GM18511 (cell line): Measurements from ENCODE around the gene SLC7A9.

Source experiments
- ATAC-seq: cut with Tn5 transposase; IDR thresholded peaks from one replicate; pipeline ENCODE4 v1.9.1; 2021; ENCODE audit warnings: mild to moderate bottlenecking, moderate library complexity; ENCODE audit not compliant: unreplicated experiment

Gene SLC7A9

GRCh38 chr19:32869369-32869965 lies at the start of gene SLC7A9:
Gene SLC7A9, minus strand, starts transcription at chr19:32869767. Its CDS starts 1,233 bp downstream, at chr19:32868534.
- no peak for ATAC-seq

DNA sequence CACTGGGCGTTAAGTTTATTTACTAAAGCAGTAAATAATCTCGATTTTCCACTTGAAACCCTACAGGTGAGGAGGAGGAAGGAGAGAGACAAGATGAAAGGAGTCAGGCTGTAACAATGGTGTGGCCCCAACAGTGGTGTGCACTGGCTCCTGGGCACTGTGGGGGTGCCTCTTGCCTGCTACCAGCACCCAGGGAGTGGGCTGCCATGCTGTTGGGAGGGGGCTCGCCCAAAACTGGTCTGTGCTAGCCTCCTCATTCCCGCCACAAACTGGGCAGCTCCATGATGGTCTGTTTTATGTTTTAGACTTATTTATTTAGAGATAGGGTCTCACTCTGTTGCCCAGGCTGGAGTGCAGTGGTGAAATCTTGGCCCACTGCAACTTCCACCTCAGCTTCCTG lies 49.8 kb upstream of the SLC7A9 start:
- ATAC-seq: no peak

- ATAC-seq: no peak
Measured at GRCh38 chr19:32917616-32917996, 48.0 kb upstream of the SLC7A9 start.

DNA sequence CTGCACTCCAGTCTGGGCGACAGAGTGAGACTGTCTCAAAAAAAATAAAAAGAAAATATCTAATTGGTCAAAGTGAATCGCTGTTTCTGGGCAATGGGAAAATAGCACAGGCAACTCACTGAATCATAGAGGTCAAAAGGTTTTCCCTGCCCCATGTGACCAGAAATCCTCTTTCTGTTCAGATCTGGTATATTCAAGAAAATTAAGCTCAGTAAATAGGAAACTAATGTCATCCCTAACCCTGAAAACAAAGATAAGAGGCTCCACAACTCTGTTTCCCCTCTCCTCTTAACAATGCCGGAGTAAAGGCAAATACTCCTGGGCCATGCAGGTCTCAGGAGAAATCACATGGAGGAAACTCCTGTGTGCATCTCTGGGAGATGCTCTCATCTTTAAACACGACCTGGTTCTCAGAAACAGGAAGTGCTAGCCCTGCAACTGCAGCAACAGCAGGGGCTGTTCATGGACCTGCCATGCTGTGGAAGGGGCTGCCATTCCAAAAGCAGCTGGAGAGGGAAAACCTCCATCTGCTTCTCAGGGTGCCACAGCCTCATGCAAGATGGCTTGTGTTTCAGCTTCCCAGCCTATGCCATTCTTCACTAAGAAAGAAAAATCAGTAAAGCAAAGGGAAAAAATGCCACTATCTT lies 47.5 kb upstream of the SLC7A9 start:
- no peak for ATAC-seq

DNA sequence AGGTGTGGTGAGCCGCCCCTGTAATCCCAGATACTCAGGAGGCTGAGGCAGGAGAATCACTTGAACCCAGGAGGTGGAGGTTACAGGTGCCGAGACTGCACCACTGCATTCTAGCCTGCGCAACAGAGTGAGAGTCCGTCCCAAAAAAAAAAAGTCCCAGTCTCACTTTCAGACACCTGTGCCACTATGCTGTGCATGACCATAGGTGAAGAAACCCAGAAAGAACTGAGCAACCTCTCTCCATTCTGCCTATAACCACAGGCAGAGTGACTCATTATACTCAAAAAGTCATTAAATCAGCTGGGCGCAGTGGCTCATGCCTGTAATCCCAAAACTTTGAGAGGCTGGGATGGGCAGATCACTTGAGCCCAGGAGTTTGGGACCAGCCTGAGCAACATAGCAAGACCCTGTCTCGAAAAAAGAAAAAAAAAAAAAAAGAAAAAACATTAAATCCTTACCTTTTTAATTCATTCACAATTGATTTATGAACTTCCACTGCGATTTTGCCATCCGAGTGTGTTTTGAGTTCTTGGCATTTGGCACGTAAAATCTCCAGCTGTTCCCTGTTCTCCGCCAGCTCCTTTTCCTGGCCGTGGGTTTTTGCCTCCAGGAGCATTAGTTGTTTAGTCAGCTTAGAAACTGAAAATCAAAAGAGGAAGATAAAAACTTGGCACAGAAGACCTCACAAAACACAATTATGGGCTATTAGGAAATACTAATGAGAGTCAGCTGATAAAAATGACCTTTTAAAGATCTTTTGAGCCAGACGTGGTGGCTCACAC lies 45.5 kb upstream of the SLC7A9 start:
- ATAC-seq: no peak

DNA sequence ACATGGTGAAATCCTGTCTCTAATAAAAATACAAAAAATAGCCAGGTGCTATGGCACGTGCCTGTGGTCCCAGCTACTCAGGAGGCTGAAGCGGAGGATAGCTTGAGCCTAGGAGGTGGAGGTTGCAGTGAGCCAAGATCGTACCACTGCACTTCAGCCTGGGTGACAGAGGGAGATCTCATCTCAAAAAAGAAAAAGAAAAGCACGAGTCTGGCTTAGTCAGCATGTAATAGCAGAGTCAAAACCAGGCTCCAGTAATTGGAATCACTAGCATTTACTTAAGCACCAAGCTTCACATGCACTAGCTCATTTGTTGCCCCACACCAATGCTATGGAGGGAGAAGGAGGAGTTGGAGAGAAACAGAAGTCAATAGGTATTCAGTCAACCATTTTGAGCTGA lies 41.9 kb upstream of the SLC7A9 start:
- ATAC-seq: no peak

DNA sequence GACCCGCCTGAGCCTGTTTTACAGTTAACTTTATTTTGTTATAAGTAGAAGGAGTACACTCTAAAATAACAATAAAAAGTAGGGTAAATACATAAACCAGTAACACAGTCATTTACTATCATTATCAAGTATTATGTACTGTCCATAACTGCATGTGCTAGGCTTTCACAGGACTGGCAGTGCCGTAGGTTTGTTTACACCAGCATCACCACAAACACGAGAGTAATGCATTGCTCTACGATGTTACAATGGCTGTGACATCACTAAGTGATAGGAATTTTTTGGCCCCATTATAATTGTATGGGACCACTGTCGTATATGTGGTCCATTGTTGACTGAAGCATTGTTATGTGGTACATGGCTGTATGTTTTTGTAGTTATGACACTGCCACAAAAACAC lies 41.3 kb upstream of the SLC7A9 start:
- ATAC-seq: no peak

DNA sequence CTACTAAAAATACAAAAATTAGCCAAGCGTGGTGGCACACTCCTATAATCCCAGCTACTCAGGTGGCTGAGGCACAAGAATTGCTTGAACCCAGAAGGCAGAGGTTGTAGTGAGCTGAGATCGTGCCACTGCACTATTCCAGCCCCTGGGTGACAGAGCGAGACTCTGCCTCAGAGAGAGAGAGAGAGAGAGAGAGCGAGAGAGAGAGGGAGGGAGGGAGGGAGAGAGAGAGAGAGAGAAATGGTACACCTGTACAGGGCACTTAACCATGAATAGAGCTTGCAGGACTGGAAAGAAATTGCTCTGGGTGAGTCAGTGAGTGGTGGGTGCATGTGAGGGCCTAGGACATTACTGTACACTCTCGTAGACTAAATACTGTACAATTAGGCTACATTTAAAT lies 40.5 kb upstream of the SLC7A9 start:
- no peak for ATAC-seq

DNA sequence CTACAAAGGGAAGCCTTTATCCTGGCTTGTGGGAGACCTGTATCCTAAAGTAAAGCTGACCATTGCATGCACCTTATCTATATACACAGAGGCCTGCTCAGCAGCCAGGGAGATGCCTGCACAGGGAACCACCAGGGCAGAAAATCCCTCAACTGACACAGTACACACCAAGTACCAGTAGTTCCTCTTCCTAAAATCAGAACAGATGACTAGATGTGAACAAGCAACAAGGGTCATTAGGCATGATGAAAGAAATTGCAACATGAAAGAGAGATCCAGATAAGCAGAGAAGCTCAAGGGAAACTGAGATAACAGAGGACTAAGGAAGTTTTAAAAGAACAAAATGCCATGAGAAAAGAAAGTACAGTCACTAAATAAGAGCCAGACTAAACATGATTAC lies 39.7 kb upstream of the SLC7A9 start:
- no peak for ATAC-seq

GRCh38 chr19:32908641-32909190 lies 39.1 kb upstream of the SLC7A9 start:
- ATAC-seq: no peak

GRCh38 chr19:32902448-32902847 lies 32.9 kb upstream of the SLC7A9 start:
- ATAC-seq: no peak

DNA sequence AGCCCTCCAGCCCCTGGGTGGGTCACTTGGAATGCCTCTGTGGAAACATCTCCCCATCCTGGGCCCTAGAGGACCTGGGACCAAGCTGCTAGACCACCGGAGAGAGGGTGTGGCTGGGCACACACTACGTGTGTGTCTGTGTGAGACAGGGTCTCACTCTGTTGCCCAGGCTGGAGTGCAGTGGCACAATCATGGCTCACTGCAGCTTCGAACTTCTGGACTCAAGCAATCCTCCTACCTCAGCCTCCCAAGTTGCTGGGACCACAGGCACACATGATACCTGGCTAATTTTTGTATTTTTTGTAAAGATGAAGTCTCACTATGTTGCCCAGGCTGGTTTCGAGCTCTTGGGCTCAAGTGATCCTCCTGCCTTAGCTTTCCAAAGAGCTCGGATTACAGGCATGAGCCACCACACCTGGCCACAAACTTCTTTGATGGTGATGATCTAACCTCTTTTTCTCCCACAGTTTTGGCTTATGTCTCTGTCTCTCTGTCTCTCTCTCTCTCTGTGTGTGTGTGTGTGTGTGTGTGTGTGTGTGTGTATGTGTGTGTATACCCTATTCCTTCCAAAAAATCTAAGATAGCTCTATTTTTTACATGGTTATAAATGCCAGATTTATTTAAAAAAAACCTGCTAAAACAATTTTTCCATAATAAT lies 32.1 kb upstream of the SLC7A9 start:
- no peak for ATAC-seq

DNA sequence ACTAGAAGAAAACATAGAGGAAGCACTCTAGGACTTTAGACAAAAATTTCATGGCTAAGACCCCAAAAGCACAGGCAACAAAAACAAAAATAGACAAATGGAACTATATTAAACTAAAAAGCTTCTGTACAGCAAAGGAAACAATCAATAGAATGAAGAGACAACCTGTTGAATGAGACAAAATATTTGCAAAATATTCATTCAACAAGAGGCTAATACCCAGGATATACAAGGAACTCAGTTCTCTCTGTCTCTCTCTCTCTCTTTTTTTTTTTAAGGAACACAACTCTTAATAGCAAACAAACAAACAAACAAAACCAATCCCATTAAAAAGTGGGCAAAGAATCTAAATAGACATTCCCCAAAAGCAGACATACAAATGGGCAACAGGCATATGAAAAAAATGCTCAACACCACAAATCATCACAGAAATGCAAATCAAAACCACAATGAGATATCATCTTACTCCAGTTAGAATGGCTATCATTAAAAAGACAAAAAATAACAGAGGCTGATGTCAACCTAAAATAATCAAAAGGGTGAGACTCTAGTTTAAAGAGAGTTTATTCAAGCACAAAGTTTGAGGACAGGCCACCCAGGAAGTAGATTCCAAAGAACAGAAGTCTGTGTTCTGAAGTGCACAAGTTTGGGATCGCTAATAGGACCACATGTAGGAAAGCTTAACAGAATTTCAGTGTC lies 27.1 kb upstream of the SLC7A9 start:
- no peak for ATAC-seq

- ATAC-seq: peak; percentile 86
Measured at GRCh38 chr19:32895384-32895783, 25.8 kb upstream of the SLC7A9 start.

DNA sequence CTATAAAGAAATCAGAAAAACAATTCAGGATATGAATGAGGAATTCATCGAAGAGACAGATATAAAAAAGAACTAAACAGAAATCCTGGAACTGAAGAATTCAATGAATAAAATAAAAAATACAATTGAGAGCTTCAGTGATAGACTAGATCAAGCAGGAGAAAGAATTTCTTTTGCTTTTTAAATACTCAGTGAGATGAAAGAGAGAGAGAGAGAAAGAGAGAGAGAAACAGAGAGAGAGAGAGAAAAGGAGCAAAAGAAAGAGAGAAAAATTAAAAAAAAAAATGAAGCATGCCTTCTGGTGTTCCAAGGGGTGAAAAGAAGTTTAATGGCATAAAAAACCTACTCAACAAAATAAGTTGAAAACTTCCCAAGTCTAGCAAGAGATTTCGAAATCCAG lies 22.0 kb upstream of the SLC7A9 start:
- no peak for ATAC-seq

- ATAC-seq: no peak
Measured at GRCh38 chr19:32890841-32891240, 21.3 kb upstream of the SLC7A9 start.

- no peak for ATAC-seq
Measured at GRCh38 chr19:32890326-32890725, 20.8 kb upstream of the SLC7A9 start.

GRCh38 chr19:32889137-32889934 lies 19.8 kb upstream of the SLC7A9 start:
- ATAC-seq: no peak

- ATAC-seq: no peak
Measured at GRCh38 chr19:32887572-32888215, 18.1 kb upstream of the SLC7A9 start.
